Bronchial epithelial cell (primary cell): ENCODE results near the gene CHST7. TPM values are rescaled to one million over a fixed set of nuclear protein-coding genes. Genes with fewer than 3 reads are reported as not detected.

ENCODE experiments used
- DNase-seq: peaks from one replicate; pipeline ENCODE4 v3.0.0-alpha.2; 2010; ENCODE audit warnings: low read depth
- FAIRE-seq: peaks from 2 replicates; lab custom pipeline; 2011; peaks lifted over from hg19 to GRCh38; lab: Jason Lieb, UNC
- H3K27me3 ChIP-seq: 2 replicates; pipeline ENCODE4 v1.5.1; 2011; ENCODE audit warnings: low read length; ENCODE audit not compliant: control insufficient read depth, insufficient read depth
- H3K36me3 ChIP-seq: 2 replicates; pipeline ENCODE4 v1.5.1; 2011; ENCODE audit warnings: low read length; ENCODE audit not compliant: control insufficient read depth, insufficient read depth
- H3K4me3 ChIP-seq: 2 replicates; pipeline ENCODE4 v1.5.1; 2011; ENCODE audit warnings: mild to moderate bottlenecking, low read depth, low read length, control low read depth
- CTCF ChIP-seq: IDR thresholded peaks from 2 replicates; pipeline ENCODE4 v1.5.1; 2011; ENCODE audit warnings: mild to moderate bottlenecking, moderate library complexity, low read length, control low read depth, inconsistent platforms; ENCODE audit not compliant: insufficient read depth, severe bottlenecking
- total RNA-seq: library from RNA; depleted of rRNA; stranded (reverse); fragments of >200 nt; gene quantifications from 2 replicates; pipeline ENCODE4 v1.2.1, GENCODE V29; 2014

Gene CHST7
- total RNA-seq, 1 donor from 2014 or later, result 3.4 TPM

GRCh38 chrX:46647251-46647650 is 73.7 kb downstream of the CHST7 start:
- Histone ChIP-seq H3K36me3 (no peaks in the 10 kb centered on the region), H3K27me3 (no peaks in the 10 kb centered on the region), H3K4me3 (no peak overlapping the region)
- FAIRE-seq (no peak), DNase-seq (no peak)
- no peak for TF ChIP-seq CTCF

Other genes starting within 250 kb of the CHST7 start
- gene ZNF674, start 28.3 kb upstream of the CHST7 start, total RNA-seq, result 6.0 and 11.6 TPM in 2 replicates
- gene SLC9A7, start 185.4 kb downstream of the CHST7 start, total RNA-seq, result 8.2 and 15.0 TPM in 2 replicates